Effector memory CD4-positive, alpha-beta T cell (primary cell): Measurements from ENCODE around the gene MISP.

ENCODE experiments used
- DNase-seq, 3 donors: peaks; one replicate each; pipeline ENCODE4 v3.0.0-alpha.2; 2020
- H3K27ac ChIP-seq: 2 replicates; pipeline ENCODE4 v1.7.0; 2013; ENCODE audit warnings: mild to moderate bottlenecking, low read length, moderate library complexity; ENCODE audit not compliant: insufficient read depth, poor library complexity, severe bottlenecking
- H3K27me3 ChIP-seq: replicated peaks from 2 replicates; pipeline ENCODE4 v1.7.0; 2013; ENCODE audit warnings: mild to moderate bottlenecking, low read length; ENCODE audit not compliant: insufficient read depth, control insufficient read depth, poor library complexity, severe bottlenecking
- H3K36me3 ChIP-seq: 2 replicates; pipeline ENCODE4 v1.7.0; 2013; ENCODE audit warnings: mild to moderate bottlenecking, low read length, moderate library complexity; ENCODE audit not compliant: control insufficient read depth, insufficient read depth
- H3K4me1 ChIP-seq: 2 replicates; pipeline ENCODE4 v1.7.0; 2013; ENCODE audit warnings: low read length, mild to moderate bottlenecking; ENCODE audit not compliant: control insufficient read depth, insufficient read depth, poor library complexity, severe bottlenecking
- H3K4me3 ChIP-seq: 2 replicates; pipeline ENCODE4 v1.7.0; 2013; ENCODE audit warnings: low read length, low read depth, mild to moderate bottlenecking; ENCODE audit not compliant: insufficient read depth, poor library complexity, severe bottlenecking
- H3K9me3 ChIP-seq: 2 replicates; pipeline ENCODE4 v1.7.0; 2013; ENCODE audit warnings: mild to moderate bottlenecking, low read length, moderate library complexity; ENCODE audit not compliant: control insufficient read depth

MISP gene

GRCh38 chr19:797528-798414, 46.9 kb downstream of the MISP start:
- no peaks in the 10 kb centered on the region for H3K9me3 ChIP-seq
- peak overlapping the region; percentile 75 for H3K27ac ChIP-seq
- H3K36me3 ChIP-seq = peaks cover 10% of the 10 kb centered on the region
- peak; percentile 75 to 82 (median 81) for DNase-seq
- H3K27me3 ChIP-seq = no peaks in the 10 kb centered on the region
- peak overlapping the region; percentile 92 for H3K4me3 ChIP-seq
- H3K4me1 ChIP-seq = peaks cover 47% of the 10 kb centered on the region

GRCh38 chr19:798415-799075, 47.6 kb downstream of the MISP start:
- H3K4me3 ChIP-seq = peak overlapping the region; percentile 92
- H3K9me3 ChIP-seq = no peaks in the 10 kb centered on the region
- no peak for DNase-seq
- peaks cover 55% of the 10 kb centered on the region for H3K4me1 ChIP-seq
- H3K36me3 ChIP-seq = peaks cover 14% of the 10 kb centered on the region
- H3K27me3 ChIP-seq = no peaks in the 10 kb centered on the region
- peak overlapping the region; percentile 70 for H3K27ac ChIP-seq

- Histone ChIP-seq H3K27me3 (no peaks in the 10 kb centered on the region), H3K4me3 (peak overlapping the region; percentile 92), H3K9me3 (no peaks in the 10 kb centered on the region), H3K27ac (peak overlapping the region; percentile 70), H3K36me3 (peaks cover 22% of the 10 kb centered on the region), H3K4me1 (peaks cover 57% of the 10 kb centered on the region)
- no peak for DNase-seq
These were observed 48.4 kb downstream of the MISP start for GRCh38 chr19:799076-799881.

- Histone ChIP-seq H3K27ac (peak overlapping the region; percentile 52), H3K4me3 (no peak overlapping the region), H3K4me1 (peaks cover 57% of the 10 kb centered on the region), H3K27me3 (no peaks in the 10 kb centered on the region), H3K36me3 (peaks cover 34% of the 10 kb centered on the region), H3K9me3 (no peaks in the 10 kb centered on the region)
- no peak for DNase-seq
These were observed 49.6 kb downstream of the MISP start for GRCh38 chr19:800360-801029.

GRCh38 chr19:801030-801860, 50.3 kb downstream of the MISP start:
- Histone ChIP-seq H3K4me3 (peak overlapping the region; percentile 30), H3K36me3 (peaks cover 40% of the 10 kb centered on the region)

GRCh38 chr19:801861-802497, 51.1 kb downstream of the MISP start:
- Histone ChIP-seq H3K27ac (peak overlapping the region; percentile 41), H3K4me3 (peak overlapping the region; percentile 30), H3K27me3 (no peaks in the 10 kb centered on the region), H3K9me3 (no peaks in the 10 kb centered on the region), H3K36me3 (peaks cover 48% of the 10 kb centered on the region), H3K4me1 (peaks cover 57% of the 10 kb centered on the region)
- DNase-seq = no peak

More at GRCh38 chr19:801030-801860, 50.3 kb downstream of the MISP start:
- Histone ChIP-seq H3K9me3 (no peaks in the 10 kb centered on the region), H3K4me1 (peaks cover 57% of the 10 kb centered on the region), H3K27me3 (no peaks in the 10 kb centered on the region), H3K27ac (peak overlapping the region; percentile 52)
- no peak for DNase-seq

- Histone ChIP-seq H3K4me1 (peaks cover 57% of the 10 kb centered on the region), H3K4me3 (no peak overlapping the region), H3K27me3 (no peaks in the 10 kb centered on the region), H3K27ac (no peak overlapping the region), H3K36me3 (peaks cover 54% of the 10 kb centered on the region), H3K9me3 (no peaks in the 10 kb centered on the region)
- DNase-seq = no peak
These were observed 51.7 kb downstream of the MISP start for GRCh38 chr19:802498-803098.

GRCh38 chr19:803099-803561, 52.2 kb downstream of the MISP start:
- H3K27ac ChIP-seq = no peak overlapping the region
- H3K4me3 ChIP-seq = no peak overlapping the region
- DNase-seq = no peak
- H3K36me3 ChIP-seq = peaks cover 59% of the 10 kb centered on the region
- H3K4me1 ChIP-seq = peaks cover 55% of the 10 kb centered on the region
- H3K9me3 ChIP-seq = no peaks in the 10 kb centered on the region
- no peaks in the 10 kb centered on the region for H3K27me3 ChIP-seq
